ENCODE measurements around the gene HOMEZ. TPM values are rescaled to one million over a fixed set of nuclear protein-coding genes. Genes with fewer than 3 reads are reported as not detected.
A peak's percentile ranks its signal among the peaks of the same experiment; 100 is the strongest.
"Not testable (repeated sequence)": the region's sequence is repeated elsewhere in the genome, so short reads cannot be mapped to it uniquely, and the experiment has no call there.

Gene HOMEZ
- total and polyA plus RNA-seq, 5 experiments from 2014 or later: 3.9 to 16.0 (median 6.1) TPM

DNA sequence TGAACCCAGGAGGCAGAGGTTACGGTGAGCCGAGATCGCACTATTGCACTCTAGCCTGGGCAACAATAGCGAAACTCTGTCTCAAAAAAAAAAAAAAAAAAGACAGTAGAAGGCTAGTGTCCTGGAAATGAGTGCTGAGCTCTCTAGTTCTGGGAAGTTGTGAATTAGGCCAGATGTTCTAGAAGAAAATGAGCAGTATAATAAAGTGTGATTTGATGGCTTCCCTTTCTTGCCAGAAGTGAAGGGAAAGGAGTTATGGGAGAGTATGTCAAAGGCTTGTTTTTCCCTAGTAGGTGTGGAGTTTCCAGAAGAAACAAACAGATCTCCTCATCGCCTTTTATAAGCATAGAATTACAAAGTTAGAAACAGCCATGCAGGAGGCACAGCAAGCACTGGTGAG, 27.7 kb downstream of the HOMEZ start:
- H3K4me1 Mint-ChIP-seq: no peaks in the 10 kb centered on the region
- H3K27ac Mint-ChIP-seq: no peak overlapping the region
- POLR2A ChIA-PET: interaction anchor here (0.6 kb wide), 1 partner anchor 63 kb away, joined by 5 read pairs; the partner anchor contains the start of gene PABPN1

DNA sequence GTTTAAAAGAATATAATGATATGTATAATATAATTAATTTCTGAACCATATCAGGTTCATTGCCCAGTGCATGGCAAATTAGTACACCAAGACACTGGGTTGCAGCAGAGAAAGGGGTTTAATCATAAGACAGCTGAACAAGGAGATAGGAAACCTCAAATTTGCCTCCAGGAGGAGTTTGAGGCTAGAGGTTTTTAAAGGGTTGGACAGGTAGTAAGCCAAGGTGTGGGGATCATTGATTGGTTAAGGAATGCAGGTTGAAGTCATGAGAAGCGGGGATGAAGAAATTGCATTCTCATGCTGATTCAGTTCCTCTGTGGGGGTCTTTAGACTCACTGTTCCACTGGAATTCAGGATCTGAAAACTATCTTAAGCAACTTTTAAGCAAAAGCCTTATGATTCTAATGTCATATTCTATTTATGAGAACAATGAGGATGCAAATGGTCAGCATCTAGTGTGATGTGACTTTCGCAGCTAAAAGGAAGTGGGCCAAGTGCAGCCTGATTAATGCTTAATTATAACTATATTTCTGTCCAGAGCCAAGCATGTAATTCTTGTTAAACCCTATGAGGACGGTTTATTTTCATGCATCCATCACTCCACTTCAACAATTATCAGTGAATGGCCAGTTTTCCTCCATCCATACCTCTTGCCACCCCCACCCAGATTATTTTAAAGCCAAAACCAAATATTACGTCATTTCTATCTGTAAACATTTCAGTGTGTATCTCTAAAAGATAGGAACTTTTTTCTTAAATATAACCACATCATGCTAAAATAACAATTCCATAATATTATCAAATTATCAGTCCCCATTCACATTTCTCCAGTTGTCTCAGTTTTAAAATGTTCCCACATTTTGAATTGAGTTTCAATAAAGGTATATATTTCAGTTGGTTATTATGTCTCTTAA, 33.3 kb downstream of the HOMEZ start:
- POLR2A ChIA-PET: no interaction called here
- Mint-ChIP-seq H3K4me3 (no peak overlapping the region), H3K9me3 (no peaks in the 10 kb centered on the region), H3K27ac (no peak overlapping the region), H3K36me3 (no peaks in the 10 kb centered on the region), H3K4me1 (no peaks in the 10 kb centered on the region), H3K27me3 (peaks cover 4 to 41% (median 13%) of the 10 kb centered on the region in 5 donors)
- ATAC-seq (no peak), DNase-seq (no peak)

More for the DNA sequence above, 27.7 kb downstream of the HOMEZ start:
- no peak for ATAC-seq
- no peak for DNase-seq
- Mint-ChIP-seq H3K9me3 (no peaks in the 10 kb centered on the region), H3K36me3 (peaks cover 0 to 1% (median 0%) of the 10 kb centered on the region in 3 donors), H3K27me3 (peaks cover 11 to 63% (median 29%) of the 10 kb centered on the region in 5 donors), H3K4me3 (no peak overlapping the region)

DNA sequence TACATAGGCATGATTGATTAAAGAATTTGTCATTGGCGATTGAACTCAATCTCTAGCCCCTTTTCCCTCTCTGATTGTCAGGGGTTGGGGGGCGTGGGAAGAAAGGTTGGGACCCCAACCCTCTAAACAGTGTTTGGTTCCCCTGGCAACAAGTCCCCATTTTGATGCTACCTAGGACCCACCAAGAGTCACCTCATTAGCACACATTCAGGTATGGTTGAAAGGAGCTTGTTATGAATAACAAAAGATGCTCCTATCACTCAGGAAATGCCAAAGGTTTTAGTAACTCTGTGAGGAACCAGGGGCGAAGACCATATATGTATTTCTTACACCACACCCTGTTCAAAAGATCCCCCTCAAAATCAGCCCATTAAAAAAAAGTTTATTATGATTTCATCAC, 33.9 kb downstream of the HOMEZ start:
- H3K36me3 Mint-ChIP-seq: no peaks in the 10 kb centered on the region
- H3K27me3 Mint-ChIP-seq: peaks cover 3 to 39% (median 13%) of the 10 kb centered on the region in 5 donors
- no peak overlapping the region for H3K27ac Mint-ChIP-seq
- no peaks in the 10 kb centered on the region for H3K4me1 Mint-ChIP-seq
- no peak overlapping the region for H3K4me3 Mint-ChIP-seq
- DNase-seq: no peak
- ATAC-seq: no peak
- POLR2A ChIA-PET: no interaction called here
- no peaks in the 10 kb centered on the region for H3K9me3 Mint-ChIP-seq

DNA sequence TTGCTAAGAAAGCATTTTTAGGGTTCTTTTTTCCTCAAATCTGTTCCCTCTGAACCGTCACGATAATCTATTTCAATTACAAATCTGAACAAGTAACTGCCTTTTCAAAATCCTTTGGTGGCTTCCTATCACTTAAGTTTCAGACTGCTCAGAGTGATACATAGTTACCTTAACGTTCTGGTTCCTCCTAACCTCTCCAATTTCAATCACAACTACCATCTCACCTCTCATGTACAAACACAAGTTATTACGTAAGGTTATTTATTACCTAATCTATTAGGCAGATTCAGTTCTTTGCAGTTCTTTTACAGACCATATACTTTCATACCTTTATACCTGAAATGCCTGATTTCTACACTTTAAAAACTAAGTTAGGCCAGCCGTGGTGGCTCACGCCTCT, 36.1 kb downstream of the HOMEZ start:
- no peak for ATAC-seq

DNA sequence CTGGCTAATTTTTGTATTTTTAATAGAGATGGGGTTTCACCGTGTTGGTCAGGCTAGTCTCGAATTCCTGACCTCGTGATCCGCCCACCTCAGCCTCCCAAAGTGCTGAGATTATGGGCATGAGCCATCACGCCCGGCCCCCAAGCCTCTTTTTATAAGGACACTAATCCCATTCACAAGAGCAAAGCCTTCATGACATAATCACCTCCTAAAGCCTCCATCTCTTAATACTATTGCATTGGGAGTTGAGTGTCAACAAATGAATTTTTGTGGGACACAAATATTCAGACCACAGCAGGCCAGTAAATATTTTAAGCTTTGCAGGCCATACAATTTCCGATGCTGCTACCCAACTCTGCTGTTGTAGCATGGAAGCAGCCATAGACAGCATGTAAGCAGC, 37.3 kb downstream of the HOMEZ start:
- Mint-ChIP-seq H3K4me1 (no peaks in the 10 kb centered on the region), H3K4me3 (no peak overlapping the region), H3K9me3 (no peaks in the 10 kb centered on the region), H3K36me3 (no peaks in the 10 kb centered on the region), H3K27me3 (peaks cover 3 to 36% (median 12%) of the 10 kb centered on the region in 5 donors), H3K27ac (no peak overlapping the region)
- no peak for DNase-seq
- no peak for ATAC-seq
- POLR2A ChIA-PET: interaction anchor here (0.5 kb wide), 1 partner anchor 69 kb away, joined by 3 read pairs; no protein-coding TSS in a partner anchor

More for the DNA sequence above, 36.1 kb downstream of the HOMEZ start:
- Mint-ChIP-seq H3K4me3 (no peak overlapping the region), H3K4me1 (no peaks in the 10 kb centered on the region), H3K27ac (no peak overlapping the region), H3K27me3 (peaks cover 3 to 39% (median 13%) of the 10 kb centered on the region in 5 donors), H3K36me3 (no peaks in the 10 kb centered on the region), H3K9me3 (no peaks in the 10 kb centered on the region)
- DNase-seq: no peak
- POLR2A ChIA-PET: no interaction called here

DNA sequence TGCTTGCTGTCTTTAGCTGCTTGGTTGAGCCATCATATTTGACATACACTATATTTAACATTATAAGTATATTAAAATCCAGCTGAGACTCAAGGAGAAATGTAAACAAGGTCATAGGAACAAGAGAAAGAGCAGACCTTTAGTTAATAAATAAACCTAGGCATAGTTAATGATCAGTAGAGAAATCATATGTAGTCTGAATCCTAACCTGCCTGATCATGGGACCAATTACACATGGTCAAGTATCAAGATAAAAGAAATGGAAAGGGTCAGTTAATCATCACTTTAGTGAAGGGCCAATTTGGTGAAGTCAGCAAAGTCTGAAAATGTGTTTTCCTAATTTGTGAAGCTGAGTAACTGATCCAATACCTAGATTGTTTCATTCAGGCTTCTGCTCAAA, 40.6 kb downstream of the HOMEZ start:
- H3K27me3 Mint-ChIP-seq: peaks cover 4 to 14% (median 13%) of the 10 kb centered on the region in 5 donors
- POLR2A ChIA-PET: no interaction called here
- no peaks in the 10 kb centered on the region for H3K9me3 Mint-ChIP-seq
- ATAC-seq (no peak), DNase-seq (no peak)
- no peaks in the 10 kb centered on the region for H3K4me1 Mint-ChIP-seq
- H3K27ac Mint-ChIP-seq: no peak overlapping the region
- H3K36me3 Mint-ChIP-seq: no peaks in the 10 kb centered on the region
- no peak overlapping the region for H3K4me3 Mint-ChIP-seq

DNA sequence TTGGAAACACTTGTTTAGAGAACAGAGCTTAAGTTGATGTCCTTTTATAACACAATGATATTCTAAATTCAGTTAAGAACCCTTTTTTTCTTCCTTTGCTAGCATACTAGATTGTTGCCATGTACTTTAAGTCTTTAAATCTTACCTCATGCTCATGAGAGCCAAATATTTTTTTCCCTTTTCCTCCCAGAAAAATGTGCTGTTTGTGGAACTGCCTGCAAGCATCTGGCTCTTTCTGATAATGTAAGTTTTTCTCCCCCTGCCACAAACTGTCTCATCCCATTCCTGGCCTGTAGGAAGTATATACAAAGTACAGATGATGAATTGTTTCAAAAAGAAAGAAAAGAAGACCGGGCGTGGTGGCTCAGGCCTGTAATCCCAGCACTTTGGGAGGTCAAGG, 42.9 kb downstream of the HOMEZ start:
- POLR2A ChIA-PET: no interaction called here
- H3K9me3 Mint-ChIP-seq: no peaks in the 10 kb centered on the region
- H3K4me1 Mint-ChIP-seq: peaks cover 0 to under 1% (median 0%) of the 10 kb centered on the region in 4 donors
- H3K4me3 Mint-ChIP-seq: no peak overlapping the region
- H3K27ac Mint-ChIP-seq: no peak overlapping the region
- DNase-seq (no peak), ATAC-seq (no peak)
- H3K27me3 Mint-ChIP-seq: peaks cover 7 to 22% (median 13%) of the 10 kb centered on the region in 5 donors
- H3K36me3 Mint-ChIP-seq: no peaks in the 10 kb centered on the region

DNA sequence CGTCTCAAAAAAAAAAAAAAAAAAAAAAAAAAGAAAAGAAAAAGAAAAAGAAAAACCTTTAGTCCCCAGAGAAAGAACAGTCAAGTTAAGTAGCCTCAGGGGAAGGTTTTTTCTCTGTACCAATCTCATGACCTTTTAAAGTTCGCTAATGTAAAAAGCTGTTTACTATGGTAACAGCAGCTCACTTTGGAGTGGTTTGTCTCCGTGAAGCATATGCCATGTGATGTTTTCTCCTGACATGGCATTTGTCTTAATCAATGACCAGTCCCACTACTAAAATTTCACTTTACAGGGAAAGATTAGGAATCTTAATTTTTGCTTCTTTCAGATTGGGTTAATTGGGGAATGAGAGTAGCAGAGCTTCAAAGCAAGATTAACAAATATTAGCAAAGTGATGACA, 43.9 kb downstream of the HOMEZ start:
- Mint-ChIP-seq H3K27ac (no peak overlapping the region), H3K4me1 (peaks cover 3 to 7% (median 5%) of the 10 kb centered on the region in 4 donors), H3K4me3 (no peak overlapping the region), H3K36me3 (no peaks in the 10 kb centered on the region), H3K27me3 (peaks cover 7 to 29% (median 15%) of the 10 kb centered on the region in 5 donors), H3K9me3 (no peaks in the 10 kb centered on the region)
- DNase-seq (no peak), ATAC-seq (no peak)
- POLR2A ChIA-PET: interaction anchor here (0.7 kb wide), 1 partner anchor 123 kb away, joined by 4 read pairs; no protein-coding TSS in a partner anchor

DNA sequence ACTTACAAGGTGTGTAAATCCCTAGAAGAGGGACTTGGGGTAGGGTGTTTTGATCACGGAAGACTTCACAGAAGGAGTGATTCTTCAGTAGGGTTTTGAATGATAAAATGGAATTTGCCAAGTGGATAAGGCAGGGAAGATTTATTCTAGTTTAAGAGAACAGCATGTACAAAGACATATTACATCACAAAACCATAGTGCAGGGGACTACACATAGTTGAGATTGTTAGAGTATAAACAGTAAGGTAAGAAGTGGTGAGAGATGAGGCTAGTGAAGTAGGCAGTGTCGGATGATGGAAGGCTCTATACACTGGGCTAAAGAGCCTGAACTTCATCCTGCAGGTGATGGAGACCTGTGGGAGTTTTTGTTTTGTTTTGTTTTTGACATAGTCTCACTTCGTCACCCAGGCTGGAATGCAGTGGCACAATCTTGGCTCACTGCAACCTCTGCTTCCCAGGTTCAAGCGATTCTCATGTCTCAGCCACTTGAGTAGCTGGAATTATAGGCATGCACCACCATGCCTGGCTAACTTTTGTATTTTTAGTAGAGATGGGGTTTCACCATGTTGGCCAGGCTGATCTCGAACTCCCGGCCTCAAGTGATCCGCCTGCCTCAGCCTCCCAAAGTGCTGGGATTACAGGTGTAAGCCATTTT, 44.7 kb downstream of the HOMEZ start:
- H3K36me3 Mint-ChIP-seq, ATAC-seq, H3K27ac Mint-ChIP-seq, H3K4me1 Mint-ChIP-seq, H3K9me3 Mint-ChIP-seq, DNase-seq, POLR2A ChIA-PET, H3K4me3 Mint-ChIP-seq: not testable (repeated sequence)
- peaks cover 7 to 29% (median 15%) of the 10 kb centered on the region in 5 donors for H3K27me3 Mint-ChIP-seq

DNA sequence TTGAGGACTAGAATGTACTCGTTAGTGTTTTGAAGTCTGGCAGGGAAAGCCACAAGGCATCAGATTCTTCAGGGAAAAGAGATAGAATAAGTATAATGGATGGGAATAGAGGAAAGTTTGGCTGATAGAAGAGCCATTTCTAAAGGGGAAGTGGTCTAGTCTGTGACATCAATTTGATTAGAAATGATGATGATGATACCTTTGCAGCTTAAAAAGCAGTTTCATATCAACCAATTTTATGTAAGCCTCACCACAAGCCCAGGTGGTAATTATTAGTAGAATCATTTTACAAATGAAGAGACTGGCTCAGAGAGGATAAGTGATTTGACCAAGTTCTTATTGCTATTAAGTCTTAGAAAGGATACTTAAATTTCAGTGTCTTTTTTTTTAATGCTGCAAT, 45.3 kb downstream of the HOMEZ start:
- POLR2A ChIA-PET: no interaction called here
- peaks cover 3 to 7% (median 5%) of the 10 kb centered on the region in 4 donors for H3K4me1 Mint-ChIP-seq
- ATAC-seq (no peak), DNase-seq (no peak)
- H3K27me3 Mint-ChIP-seq: peaks cover 7 to 29% (median 15%) of the 10 kb centered on the region in 5 donors
- no peaks in the 10 kb centered on the region for H3K9me3 Mint-ChIP-seq
- no peak overlapping the region for H3K4me3 Mint-ChIP-seq
- no peaks in the 10 kb centered on the region for H3K36me3 Mint-ChIP-seq
- H3K27ac Mint-ChIP-seq: no peak overlapping the region

DNA sequence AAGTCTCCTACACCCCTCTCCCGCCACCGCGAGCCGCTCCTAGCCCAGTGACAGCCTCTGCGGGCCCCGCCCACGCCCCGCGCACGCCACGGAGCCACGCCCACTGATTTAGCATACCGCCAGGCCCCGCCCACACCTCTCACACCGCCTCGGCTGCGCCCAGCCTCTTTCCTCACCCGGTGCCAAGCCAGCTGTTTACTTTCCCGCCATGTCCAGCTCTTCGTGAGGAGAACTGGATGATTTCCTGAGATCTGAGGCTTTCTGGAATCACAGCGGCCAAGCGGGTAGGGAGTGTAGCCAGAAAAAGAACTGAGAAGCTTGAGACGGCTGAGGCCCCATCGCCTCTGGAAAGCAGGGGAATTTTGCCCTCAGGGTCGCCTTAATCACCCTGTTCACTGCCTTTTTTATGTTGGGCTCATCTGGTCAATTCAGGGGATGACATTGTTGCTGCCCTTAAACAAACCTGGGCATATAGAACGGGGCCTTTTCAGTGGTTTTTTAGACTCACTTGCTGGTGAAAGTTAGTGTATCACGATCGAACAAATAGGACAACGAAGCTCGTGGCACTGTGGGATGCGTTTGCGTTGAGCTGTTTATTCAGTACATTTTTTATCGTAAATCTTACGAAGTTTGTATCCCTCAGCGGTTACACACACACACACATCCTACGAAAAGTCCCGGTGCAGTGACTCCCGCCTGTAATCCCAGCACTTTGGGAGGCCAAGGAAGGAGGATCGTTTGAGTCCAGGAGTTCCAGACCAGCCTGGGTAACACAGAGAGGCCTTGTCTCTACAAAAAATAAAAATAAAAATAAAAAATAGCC, 47.9 kb downstream of the HOMEZ start, which contains the start of gene RNF212B:
TSS of gene RNF212B (plus strand) at position 165 of the 823 bp plus-strand sequence. CDS start 2,410 bp downstream, outside the sequence.
- peak; percentile 57 to 85 (median 74) for DNase-seq
- Mint-ChIP-seq H3K9me3 (peaks cover 0 to 1% (median 0%) of the 10 kb centered on the region in 9 donors), H3K4me3 (peak within 1 kb of the TSS; percentile 50 to 76 (median 68)), H3K27me3 (peaks cover 7 to 29% (median 15%) of the 10 kb centered on the region in 5 donors), H3K4me1 (peaks cover 3 to 7% (median 5%) of the 10 kb centered on the region in 4 donors), H3K27ac (peak within 1 kb of the TSS in 1 of 10 donors; percentile 67), H3K36me3 (no peaks in the 10 kb centered on the region)
- ATAC-seq: peak; percentile 100
- POLR2A ChIA-PET: interaction anchor here (1.0 kb wide), 1 partner anchor 143 kb away, joined by 3 read pairs; the partner anchor contains the start of gene C14orf119

DNA sequence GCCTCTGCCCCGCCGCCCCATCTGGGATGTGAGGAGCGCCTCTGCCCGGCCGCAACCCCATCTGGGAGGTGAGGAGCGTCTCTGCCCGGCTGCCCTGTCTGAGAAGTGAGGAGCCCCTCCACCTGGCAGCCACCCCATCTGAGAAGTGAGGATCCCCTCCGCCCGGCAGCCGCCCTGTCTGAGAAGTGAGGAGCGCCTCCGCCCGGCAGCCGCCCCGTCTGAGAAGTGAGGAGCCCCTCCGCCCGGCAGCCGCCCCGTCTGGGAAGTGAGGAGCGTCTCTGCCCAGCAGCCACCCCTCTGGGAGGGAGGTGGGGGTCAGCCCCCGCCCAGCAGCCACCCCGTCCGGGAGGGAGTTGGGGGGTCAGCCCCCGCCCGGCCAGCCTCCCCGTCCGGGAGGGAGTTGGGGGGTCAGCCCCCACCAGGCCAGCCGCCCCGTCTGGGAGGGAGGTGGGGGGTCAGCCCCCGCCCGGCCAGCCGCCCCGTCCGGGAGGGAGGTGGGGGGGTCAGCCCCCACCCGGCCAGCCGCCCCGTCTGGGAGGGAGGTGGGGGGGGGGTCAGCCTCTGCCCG, 53.6 kb downstream of the HOMEZ start:
- ATAC-seq, H3K9me3 Mint-ChIP-seq, H3K27me3 Mint-ChIP-seq, H3K36me3 Mint-ChIP-seq, POLR2A ChIA-PET, DNase-seq, H3K4me1 Mint-ChIP-seq, H3K27ac Mint-ChIP-seq, H3K4me3 Mint-ChIP-seq: not testable (repeated sequence)

All from naive thymus-derived CD8-positive, alpha-beta T cell (primary cell).